EL (cell line): Measurements from ENCODE around the gene MLX.
"Not testable (repeated sequence)": the region's sequence is repeated elsewhere in the genome, so short reads cannot be mapped to it uniquely, and the experiment has no call there.

Experiments used
- DNase-seq: peaks from one replicate; pipeline ENCODE4 v3.0.0-alpha.2; 2016

Gene MLX

DNA sequence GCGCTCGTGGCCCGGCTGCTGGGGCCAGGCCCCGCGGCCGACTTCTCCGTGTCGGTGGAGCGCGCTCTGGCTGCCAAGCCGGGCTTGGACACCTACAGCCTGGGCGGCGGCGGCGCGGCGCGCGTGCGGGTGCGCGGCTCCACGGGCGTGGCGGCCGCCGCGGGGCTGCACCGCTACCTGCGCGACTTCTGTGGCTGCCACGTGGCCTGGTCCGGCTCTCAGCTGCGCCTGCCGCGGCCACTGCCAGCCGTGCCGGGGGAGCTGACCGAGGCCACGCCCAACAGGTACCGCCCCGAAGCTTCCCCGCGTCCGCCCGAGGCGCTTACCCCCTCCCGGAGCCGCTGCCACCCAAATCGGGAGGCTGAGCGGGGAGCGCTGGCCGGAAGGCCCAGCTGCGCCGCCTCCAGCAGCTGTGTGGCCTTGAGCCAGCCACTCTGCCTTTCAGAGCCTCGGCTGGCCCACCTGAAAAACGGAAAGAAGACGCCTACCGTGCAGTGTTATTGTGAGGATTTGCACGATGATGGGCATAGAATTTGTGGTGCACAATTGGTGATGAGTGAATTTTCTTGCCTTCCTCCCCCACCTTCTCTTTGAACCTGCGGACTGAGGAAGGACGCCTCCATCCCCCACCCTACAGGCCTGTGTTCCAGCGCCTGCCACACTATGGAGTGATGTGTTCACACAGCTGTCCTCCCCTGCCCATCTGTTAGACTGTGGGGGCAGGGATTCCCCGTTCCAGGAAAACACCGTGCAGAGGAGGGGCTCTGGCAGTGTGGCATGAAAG is 30.3 kb upstream of the MLX start:
- DNase-seq = peak; percentile 88

DNA sequence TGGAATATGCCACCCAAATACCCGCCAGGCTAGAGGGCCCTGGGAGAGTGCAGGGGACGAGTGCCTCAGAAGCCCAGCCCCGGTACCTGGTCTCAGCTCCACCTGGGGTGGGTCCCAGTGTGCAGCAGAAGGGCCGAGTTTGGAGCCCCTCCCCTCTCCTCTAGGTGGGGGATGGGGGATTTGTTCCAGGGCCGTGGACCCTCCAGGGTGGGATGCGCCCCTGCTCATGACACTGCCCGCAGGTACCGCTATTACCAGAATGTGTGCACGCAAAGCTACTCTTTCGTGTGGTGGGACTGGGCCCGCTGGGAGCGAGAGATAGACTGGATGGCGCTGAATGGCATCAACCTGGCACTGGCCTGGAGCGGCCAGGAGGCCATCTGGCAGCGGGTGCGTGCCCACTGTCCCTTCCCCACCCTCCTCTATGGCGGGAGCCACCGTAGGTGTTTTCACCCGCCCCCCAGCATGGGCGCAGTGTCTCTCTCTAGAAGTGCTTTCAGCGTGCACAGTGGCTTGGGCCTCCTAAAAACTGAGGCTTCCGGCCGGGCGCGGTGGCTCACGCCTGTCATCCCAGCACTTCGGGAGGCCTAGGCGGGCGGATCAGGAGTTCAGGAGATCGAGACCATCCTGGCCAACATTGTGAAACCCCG is 29.6 kb upstream of the MLX start:
- DNase-seq = no peak

DNA sequence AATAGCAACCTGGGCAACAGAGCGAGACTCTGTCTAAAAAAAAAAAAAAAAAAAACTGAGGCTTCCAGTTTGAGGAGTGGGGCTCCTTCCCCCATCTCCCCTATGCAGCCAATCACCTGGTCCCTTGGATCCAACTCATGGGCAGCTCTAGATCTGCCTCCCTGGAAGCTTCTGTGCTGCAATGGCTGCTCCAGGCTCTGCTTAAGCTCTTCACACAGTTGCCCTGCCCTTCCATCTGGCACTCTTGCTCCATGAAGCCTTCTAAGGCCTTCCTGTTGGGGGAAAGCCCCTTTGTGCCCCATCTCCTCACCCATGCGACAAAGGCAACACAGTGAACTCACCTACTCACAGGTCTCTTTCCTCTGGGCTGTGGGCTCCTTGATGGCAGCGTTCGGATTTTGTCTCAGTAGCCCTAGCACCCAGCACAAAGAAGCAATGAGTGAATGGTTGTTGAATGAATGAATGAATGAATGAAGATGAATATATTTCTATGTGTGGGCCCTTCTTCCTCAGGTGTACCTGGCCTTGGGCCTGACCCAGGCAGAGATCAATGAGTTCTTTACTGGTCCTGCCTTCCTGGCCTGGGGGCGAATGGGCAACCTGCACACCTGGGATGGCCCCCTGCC is 29.0 kb upstream of the MLX start:
- DNase-seq = no peak

DNA sequence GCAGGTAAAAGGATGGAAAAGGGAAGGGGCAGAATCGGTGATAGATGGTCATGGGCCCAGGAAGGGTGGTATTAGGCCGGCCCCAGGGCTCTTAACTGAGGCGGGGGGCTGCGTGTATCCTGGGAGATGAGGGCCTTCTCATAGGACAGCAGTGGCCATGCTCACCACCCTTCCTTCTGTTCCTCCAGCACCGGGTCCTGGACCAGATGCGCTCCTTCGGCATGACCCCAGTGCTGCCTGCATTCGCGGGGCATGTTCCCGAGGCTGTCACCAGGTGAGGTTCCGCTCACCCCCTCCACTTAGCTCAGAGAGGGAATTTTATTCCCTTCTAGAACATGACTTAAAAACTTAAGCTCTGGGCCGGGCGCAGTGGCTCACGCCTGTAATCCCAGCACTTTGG is 28.4 kb upstream of the MLX start:
- DNase-seq = no peak

DNA sequence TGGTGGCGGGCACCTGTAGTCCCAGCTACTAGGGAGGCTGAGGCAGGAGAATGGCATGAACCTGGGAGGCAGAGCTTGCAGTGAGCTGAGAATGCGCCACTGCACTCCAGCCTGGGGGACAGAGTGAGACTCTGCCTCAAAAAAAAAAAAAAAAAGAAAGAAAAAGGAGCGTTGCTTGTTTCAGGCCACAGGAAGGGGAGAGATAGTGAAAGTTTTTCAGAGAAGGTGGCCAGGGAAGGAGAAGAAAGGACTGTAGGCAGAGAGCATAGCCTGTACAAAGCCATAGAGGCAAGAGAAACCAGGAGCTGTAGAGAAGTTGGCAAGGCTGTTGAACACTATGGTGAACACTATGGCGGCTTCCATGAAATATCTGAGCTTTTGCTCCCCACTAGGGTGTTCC is 26.3 kb upstream of the MLX start:
- not testable (repeated sequence) for DNase-seq

DNA sequence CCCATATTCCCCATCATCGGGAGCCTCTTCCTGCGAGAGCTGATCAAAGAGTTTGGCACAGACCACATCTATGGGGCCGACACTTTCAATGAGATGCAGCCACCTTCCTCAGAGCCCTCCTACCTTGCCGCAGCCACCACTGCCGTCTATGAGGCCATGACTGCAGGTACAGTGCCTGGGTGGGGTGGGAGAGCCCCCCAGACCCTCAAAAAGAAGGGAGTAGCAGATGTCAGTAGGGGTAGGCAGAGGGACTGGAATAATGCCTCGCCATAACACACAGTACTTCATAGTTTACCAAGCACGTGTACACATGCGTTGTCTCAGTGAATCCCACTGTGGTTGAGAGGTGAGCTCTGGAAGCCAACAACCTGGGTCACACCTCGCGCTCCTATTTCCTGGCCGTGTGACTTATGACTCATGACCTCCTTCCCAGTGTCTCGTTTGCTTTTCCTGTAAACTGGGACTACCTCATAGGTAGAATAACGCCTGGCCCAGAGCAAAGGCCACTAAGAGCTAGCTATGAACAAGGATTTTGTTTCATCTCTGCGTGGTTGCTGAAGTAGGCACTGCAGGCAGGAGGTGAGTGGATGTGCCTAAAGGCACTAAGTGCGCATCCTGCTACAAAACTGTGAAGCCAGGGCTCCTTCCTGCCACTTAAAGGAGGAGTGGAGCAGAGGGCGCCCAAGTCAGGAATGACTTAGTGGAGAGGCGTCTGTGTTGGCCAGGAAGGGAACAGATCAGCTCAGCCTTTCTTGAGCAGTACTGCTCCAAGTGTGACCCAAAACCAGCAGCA is 25.7 kb upstream of the MLX start:
- no peak for DNase-seq

DNA sequence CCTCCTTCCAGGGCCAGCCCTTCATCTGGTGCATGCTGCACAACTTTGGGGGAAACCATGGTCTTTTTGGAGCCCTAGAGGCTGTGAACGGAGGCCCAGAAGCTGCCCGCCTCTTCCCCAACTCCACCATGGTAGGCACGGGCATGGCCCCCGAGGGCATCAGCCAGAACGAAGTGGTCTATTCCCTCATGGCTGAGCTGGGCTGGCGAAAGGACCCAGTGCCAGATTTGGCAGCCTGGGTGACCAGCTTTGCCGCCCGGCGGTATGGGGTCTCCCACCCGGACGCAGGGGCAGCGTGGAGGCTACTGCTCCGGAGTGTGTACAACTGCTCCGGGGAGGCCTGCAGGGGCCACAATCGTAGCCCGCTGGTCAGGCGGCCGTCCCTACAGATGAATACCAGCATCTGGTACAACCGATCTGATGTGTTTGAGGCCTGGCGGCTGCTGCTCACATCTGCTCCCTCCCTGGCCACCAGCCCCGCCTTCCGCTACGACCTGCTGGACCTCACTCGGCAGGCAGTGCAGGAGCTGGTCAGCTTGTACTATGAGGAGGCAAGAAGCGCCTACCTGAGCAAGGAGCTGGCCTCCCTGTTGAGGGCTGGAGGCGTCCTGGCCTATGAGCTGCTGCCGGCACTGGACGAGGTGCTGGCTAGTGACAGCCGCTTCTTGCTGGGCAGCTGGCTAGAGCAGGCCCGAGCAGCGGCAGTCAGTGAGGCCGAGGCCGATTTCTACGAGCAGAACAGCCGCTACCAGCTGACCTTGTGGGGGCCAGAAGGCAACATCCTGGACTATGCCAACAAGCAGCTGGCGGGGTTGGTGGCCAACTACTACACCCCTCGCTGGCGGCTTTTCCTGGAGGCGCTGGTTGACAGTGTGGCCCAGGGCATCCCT is 23.5 kb upstream of the MLX start:
- no peak for DNase-seq

DNA sequence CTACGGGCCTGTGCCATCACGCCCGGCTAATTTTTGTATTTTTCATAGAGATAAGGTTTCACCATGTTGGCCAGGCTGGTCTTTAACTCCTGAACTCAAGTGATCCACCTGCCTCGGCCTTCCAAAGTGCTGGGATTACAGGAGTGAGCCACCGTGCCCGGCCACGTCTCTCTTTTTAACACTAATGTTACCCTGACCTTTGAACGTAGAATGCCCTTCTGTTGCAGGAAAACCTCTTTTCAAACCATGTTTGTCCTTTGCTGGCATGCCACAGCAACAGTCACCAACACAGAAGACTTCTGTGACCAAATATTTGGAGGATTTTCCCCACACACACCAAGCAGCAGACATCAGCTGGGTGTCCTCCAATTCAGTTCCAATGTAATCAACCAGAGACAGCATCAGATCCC is 22.0 kb upstream of the MLX start:
- DNase-seq = no peak

DNA sequence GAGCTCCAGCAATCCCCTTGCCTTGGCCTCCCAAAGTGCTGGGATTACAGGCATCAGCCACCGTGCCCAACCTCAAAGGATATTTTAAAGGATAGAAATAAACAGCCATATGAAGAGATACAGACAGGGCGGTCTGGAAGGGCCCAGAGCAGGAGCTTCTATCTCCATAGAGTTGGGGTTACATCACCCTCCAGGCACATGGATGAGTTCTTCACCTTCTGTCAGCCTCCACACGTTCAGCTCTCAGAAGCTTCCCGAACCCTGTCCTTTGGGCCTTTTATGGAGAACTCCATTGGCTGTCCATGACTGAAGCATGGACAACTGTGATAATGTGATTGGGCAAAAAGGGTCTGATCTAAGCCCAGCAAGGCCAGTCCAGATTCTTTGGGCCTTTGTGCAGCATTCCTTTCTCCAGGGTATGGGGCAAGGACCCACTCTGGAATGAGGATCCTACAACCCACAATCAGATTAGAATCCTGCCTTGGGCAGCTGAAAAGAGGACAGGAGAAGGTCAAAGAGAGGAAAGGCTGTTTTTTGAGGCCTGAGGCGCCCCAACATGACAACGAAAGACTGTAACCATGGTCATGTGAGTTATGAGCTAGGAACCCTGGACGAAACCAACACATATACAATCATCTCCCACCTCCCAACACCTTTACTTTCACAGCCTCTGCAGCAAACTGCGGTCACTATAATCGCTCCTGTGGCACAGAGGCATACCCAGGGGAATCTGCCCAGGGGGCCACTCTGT is 21.0 kb upstream of the MLX start:
- DNase-seq = not testable (repeated sequence)

DNA sequence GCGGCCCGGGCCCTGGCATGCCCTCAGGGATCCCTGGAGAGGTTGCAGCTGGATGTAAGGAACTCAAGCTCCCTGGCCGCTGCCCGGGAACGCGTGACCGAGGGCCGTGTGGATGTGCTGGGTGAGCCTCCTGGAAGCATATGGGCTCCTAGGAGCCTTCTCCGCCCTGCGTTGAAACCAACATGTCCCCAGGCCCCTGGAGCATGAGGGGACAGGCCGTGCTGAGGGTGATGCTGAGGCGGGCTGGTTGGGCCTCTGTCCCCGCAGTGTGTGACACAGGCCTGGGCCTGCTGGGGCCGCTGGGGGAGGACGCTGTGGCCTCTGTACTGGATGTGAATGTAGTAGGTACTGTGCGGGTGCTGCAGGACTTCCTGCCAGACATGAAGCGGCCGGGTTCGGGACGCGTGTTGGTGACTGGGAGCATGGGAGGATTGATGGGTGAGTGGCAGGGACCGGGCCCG is 19.9 kb upstream of the MLX start:
- no peak for DNase-seq

DNA sequence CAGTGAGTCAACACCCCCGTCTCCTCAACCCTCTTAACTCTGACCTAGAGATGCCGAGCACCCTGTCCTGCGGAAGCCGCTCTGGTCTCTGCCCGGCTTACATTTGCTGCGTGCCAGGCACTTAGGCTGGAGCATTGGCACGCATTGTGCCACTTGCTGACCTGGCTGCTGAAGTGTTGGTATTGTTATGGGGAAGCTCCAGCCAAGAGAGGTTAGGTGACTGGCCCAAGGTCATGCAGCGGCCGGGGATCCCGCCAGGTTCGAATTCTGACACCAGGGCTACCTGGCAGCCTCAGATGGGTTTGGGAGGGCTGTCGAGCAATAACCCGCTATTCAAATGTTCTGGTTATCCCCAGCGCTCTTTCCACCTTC is 19.2 kb upstream of the MLX start:
- no peak for DNase-seq

DNA sequence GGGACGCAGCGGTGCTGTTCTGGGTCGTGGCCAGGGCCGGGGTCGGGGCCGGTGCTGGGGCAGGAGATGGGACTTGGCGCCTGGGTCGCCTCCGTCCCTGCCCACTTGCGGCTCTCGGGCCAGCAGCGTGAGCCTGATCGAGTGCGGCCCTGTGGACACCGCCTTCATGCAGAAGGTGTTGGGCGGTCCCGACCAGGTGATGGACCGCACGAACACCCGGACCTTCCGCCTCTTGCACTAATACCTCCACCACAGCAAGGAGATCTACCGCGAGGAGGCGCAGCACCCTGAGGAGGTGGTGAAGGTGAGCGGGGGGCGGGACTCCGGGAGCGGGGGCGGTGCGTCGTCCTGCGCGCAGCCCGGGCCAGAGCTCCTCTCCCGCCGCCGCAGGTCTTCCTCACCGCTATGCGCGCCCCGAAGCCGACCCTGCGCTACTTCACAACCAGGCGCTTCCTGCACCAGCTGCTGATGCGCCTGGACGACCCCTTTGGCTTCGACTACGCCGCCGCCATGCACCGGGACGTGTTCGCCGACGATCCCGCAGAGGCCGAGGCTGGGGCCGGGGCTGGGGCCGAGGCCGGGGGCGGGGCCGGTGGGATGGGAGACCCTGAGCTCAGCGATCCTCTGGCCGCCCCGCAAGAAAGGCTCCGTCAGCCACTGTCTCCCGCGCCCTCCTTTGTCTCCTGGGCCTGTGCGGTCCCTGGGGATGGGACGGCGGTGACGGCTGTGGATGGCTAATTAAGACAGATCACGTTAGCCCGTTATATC is 18.6 kb upstream of the MLX start:
- no peak for DNase-seq

DNA sequence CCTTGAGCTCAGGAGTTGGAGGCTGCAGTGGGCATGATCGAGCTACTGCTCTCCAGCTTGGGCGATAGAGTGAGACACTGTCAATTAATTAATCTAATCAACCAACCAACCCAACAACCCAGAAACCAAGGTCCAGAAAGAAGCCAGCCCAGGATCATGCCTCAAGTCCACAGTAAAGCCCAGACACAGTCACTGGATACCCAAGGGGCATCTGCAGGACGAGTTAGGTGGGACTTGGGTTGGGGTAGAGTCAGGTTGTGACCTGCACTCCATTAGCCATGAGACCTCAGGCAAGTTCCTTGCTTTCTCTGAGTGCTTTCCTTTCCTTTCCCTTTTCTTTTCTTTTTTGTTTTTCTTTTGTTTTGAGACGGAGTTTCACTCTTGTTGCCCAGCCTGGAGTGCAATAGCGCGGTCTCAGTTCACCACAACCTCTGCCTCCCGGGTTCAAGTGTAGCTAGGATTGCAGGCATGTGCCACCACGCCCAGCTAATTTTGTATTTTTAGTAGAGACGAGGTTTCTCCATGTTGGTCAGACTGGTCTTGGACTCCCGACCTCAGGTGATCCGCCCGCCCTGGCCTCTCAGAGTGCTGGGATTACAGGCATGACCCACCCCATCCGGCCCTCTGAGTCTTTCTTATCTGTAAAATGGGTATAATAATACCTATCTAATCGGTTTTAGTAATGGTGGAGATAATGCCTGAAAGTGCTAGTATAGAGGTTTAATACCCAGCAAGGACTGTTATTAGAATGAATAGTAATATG is 17.7 kb upstream of the MLX start:
- no peak for DNase-seq

DNA sequence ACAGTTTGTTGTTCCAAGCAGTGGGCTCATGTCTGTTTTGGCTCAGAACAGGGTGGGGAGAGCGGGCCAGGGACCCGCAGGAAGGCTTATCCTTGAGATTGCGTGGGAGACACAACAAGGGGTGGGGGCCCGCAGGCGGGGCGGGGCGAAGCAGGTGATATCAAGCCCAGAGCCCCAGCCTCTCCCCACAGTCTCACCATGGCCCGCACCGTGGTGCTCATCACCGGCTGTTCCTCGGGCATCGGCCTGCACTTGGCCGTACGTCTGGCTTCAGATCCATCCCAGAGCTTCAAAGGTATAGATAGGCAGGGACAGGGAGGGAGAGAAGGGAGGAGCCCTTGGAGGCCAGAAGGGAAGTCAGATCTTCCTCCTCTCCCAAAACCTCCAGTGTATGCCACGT is 14.2 kb upstream of the MLX start, which contains the start of gene HSD17B1:
TSS of gene HSD17B1 (plus strand) at position 188 of the 400 bp plus-strand sequence. CDS start at position 199, 11 bp downstream.
- DNase-seq = not testable (repeated sequence)

DNA sequence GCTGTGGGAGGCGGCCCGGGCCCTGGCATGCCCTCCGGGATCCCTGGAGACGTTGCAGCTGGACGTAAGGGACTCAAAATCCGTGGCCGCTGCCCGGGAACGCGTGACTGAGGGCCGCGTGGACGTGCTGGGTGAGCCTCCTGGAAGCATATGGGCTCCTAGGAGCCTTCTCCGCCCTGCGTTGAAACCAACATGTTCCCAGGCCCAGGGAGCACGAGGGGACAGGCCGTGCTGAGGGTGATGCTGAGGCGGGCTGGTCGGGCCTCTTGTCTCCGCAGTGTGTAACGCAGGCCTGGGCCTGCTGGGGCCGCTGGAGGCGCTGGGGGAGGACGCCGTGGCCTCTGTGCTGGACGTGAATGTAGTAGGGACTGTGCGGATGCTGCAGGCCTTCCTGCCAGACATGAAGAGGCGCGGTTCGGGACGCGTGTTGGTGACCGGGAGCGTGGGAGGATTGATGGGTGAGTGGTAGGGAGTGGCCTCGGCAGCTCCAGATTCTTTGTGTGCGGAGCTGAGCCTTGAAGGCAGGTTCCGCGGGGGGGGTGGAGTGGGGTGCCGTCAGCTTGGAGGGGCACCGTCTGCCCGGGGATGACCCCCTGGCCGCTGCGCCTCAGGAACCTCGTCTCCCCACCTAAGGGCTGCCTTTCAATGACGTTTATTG is 13.6 kb upstream of the MLX start:
- DNase-seq = no peak

DNA sequence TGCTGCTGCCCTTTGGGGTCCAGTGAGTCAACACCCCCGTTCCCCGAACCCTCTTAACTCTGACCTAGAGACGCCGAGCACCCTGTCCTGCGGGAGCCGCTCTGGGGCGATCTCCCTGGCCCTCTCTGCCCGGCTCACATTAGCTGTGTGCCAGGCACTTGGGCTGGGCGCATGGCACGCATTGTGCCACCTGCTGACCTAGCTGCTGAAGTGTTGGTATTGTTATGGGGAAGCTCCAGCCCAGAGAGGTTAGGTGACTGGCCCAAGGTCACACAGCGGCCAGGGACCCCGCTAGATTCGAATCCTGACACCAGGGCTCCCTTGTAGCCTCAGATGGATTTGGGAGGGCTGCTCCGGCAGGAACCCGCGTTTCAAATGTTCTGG is 13.0 kb upstream of the MLX start:
- no peak for DNase-seq

DNA sequence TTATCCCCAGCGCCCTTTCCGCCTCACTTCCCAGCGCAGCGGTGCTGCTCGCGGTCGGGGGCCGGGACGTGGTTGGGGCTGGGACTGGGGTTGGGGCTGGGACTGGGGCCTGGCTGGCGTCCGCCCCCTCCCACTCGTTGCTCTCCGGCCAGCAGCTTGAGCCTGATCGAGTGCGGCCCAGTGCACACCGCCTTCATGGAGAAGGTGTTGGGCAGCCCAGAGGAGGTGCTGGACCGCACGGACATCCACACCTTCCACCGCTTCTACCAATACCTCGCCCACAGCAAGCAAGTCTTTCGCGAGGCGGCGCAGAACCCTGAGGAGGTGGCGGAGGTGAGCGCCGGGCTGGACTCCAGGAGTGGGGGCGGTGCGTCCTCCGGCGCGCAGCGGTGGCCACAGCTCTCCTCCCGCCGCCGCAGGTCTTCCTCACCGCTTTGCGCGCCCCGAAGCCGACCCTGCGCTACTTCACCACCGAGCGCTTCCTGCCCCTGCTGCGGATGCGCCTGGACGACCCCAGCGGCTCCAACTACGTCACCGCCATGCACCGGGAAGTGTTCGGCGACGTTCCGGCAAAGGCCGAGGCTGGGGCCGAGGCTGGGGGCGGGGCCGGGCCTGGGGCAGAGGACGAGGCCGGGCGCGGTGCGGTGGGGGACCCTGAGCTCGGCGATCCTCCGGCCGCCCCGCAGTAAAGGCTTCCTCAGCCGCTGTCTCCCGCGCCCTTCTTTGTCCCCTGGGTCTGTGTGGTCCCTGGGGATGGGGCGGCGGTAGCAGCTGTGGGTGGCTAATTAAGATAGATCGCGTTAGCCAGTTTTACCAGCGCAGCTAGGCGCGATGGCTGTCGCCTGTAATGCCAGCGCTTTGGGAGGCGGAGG is 12.4 kb upstream of the MLX start:
- DNase-seq = peak; percentile 87

DNA sequence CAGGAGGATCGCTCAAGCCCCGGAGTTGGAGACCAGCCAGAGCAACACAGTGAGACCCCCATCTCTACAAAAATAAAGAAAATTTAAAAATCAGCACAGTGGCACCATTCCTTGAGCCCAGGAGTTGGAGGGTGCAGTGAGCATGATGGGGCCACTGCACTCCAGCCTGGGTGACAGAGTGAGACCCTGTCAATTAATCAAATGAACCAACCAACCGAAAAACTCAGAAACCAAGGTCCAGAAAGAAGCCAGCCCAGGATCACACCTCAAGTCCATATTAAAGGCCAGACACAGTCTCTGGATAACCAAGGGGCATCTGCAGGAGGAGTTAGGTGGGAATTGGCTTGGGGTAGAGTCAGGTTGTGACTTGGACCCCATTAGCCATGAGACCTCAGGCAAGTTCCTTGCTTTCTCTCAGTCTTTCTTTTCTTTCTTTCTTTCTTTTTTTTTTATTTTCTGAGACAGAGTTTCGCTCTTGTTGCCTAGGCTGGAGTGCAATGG is 11.7 kb upstream of the MLX start:
- no peak for DNase-seq
